Neural cell (in vitro differentiated cells): ENCODE data around the gene LNPEP. TPM values are rescaled to one million over a fixed set of nuclear protein-coding genes. Genes with fewer than 3 reads are reported as not detected.

Experiments
- H2AFZ ChIP-seq: fragments of 200-600, 300-800 bp; sonication (generic), shearing (Covaris generic); 2 replicates; pipeline ENCODE4 v1.6.0; 2014; ENCODE audit warnings: low read depth, mild to moderate bottlenecking, antibody characterized with exemption, low read length, moderate library complexity
- H3F3A ChIP-seq: fragments of 200-600 bp; shearing (Covaris generic); 2 replicates; pipeline ENCODE4 v1.6.1; 2016; ENCODE audit warnings: mild to moderate bottlenecking, moderate library complexity, mixed read lengths, antibody characterized with exemption, low read length; ENCODE audit not compliant: insufficient read depth, poor library complexity, severe bottlenecking
- H3K27ac ChIP-seq: fragments of 200-600, 300-800 bp; sonication (generic), shearing (Covaris generic); 2 replicates; pipeline ENCODE4 v1.5.1; 2014; ENCODE audit warnings: mild to moderate bottlenecking, low read length, moderate library complexity
- H3K27me3 ChIP-seq: fragments of 300-800, 200-600 bp; sonication (generic), shearing (Covaris generic); 2 replicates; pipeline ENCODE4 v1.6.0; 2014; ENCODE audit warnings: mild to moderate bottlenecking, low read depth, low read length, moderate library complexity; ENCODE audit not compliant: insufficient read depth
- H3K36me3 ChIP-seq: fragments of 300-800, 200-600 bp; sonication (generic), shearing (Covaris generic); 2 replicates; pipeline ENCODE4 v1.5.1; 2014; ENCODE audit warnings: mild to moderate bottlenecking, antibody characterized with exemption, low read length, moderate library complexity; ENCODE audit not compliant: insufficient read depth
- H3K4me2 ChIP-seq: fragments of 300-800, 200-600 bp; sonication (generic), shearing (Covaris generic); 2 replicates; pipeline ENCODE4 v1.6.0; 2014; ENCODE audit warnings: mild to moderate bottlenecking, low read length
- H3K4me3 ChIP-seq: fragments of 300-800, 200-600 bp; sonication (generic), shearing (Covaris generic); 2 replicates; pipeline ENCODE4 v1.5.1; 2014; ENCODE audit warnings: mild to moderate bottlenecking, low read length, moderate library complexity
- H3K79me2 ChIP-seq: fragments of 200-600 bp; shearing (Covaris generic); replicated peaks from 2 replicates; pipeline ENCODE4 v1.6.0; 2014; ENCODE audit warnings: mild to moderate bottlenecking, low read length, moderate library complexity; ENCODE audit not compliant: insufficient read depth
- H3K9ac ChIP-seq: fragments of 300-800, 200-600 bp; sonication (generic), shearing (Covaris generic); 2 replicates; pipeline ENCODE4 v1.6.1; 2016; ENCODE audit warnings: mild to moderate bottlenecking, low read length, mixed read lengths
- H3K9me2 ChIP-seq: fragments of 200-600 bp; shearing (Covaris generic); 2 replicates; pipeline ENCODE4 v1.6.1; 2016; ENCODE audit warnings: mild to moderate bottlenecking, low read length, mixed read lengths; ENCODE audit not compliant: insufficient read depth
- H3K9me3 ChIP-seq: fragments of 200-600, 300-800 bp; sonication (generic), shearing (Covaris generic); 2 replicates; pipeline ENCODE4 v1.6.1; 2016; ENCODE audit warnings: mild to moderate bottlenecking, mixed run types, low read length, moderate library complexity, mixed read lengths
- H4K20me1 ChIP-seq: fragments of 200-600 bp; shearing (Covaris generic); 2 replicates; pipeline ENCODE4 v1.6.1; 2016; ENCODE audit warnings: mild to moderate bottlenecking, mixed run types; ENCODE audit not compliant: insufficient read depth
- EP300 ChIP-seq: fragments of 450-650 bp; conservative IDR thresholded peaks from 2 replicates; pipeline ENCODE4 v1.6.1; 2014; ENCODE audit warnings: antibody characterized with exemption, mild to moderate bottlenecking, moderate library complexity; ENCODE audit not compliant: poor library complexity, severe bottlenecking
- EZH2 ChIP-seq: fragments of 200-600, 300-800 bp; shearing (Covaris generic), sonication (generic); IDR thresholded peaks from 2 replicates; pipeline ENCODE4 v1.6.1; 2014; ENCODE audit warnings: antibody characterized with exemption, low read length, borderline replicate concordance, mild to moderate bottlenecking; ENCODE audit not compliant: insufficient read depth, poor library complexity, severe bottlenecking
- MXI1 ChIP-seq: fragments of 450-650 bp; conservative IDR thresholded peaks from 2 replicates; pipeline ENCODE4 v1.6.1; 2014; ENCODE audit warnings: antibody characterized with exemption, mild to moderate bottlenecking; ENCODE audit not compliant: poor library complexity, severe bottlenecking
- POLR2AphosphoS5 ChIP-seq: IDR thresholded peaks from 2 replicates; pipeline ENCODE4 v1.6.1; 2012
- RAD21 ChIP-seq: fragments of 450-650 bp; conservative IDR thresholded peaks from 2 replicates; pipeline ENCODE4 v1.6.1; 2014; ENCODE audit warnings: antibody characterized with exemption, mild to moderate bottlenecking, moderate library complexity
- SMC3 ChIP-seq: fragments of 450-650 bp; conservative IDR thresholded peaks from 2 replicates; pipeline ENCODE4 v1.6.1; 2014; ENCODE audit warnings: antibody characterized with exemption, mild to moderate bottlenecking, moderate library complexity; ENCODE audit not compliant: poor library complexity
- TAF1 ChIP-seq: IDR thresholded peaks from 2 replicates; pipeline ENCODE4 v1.6.1; 2012; ENCODE audit warnings: low read depth
- polyA plus RNA-seq: library from polyadenylated mRNA; depleted of rRNA; stranded (reverse); fragments of >200 nt; gene quantifications from 2 replicates; pipeline ENCODE4 v1.2.3, GENCODE V29; 2014
- TF ChIP-seq, protein P1 (sequence below): fragments of 450-650 bp; IDR thresholded peaks from 2 replicates; pipeline ENCODE4 v1.5.1; 2014; ENCODE audit warnings: antibody characterized with exemption, mild to moderate bottlenecking, moderate library complexity; ENCODE audit not compliant: poor library complexity, severe bottlenecking
- TF ChIP-seq, protein P2 (sequence below): IDR thresholded peaks from 2 replicates; pipeline ENCODE4 v1.6.1; 2012; ENCODE audit warnings: borderline replicate concordance

The LNPEP gene
- polyA plus RNA-seq, 1 donor from 2014 or later, result 25.6 TPM

DNA sequence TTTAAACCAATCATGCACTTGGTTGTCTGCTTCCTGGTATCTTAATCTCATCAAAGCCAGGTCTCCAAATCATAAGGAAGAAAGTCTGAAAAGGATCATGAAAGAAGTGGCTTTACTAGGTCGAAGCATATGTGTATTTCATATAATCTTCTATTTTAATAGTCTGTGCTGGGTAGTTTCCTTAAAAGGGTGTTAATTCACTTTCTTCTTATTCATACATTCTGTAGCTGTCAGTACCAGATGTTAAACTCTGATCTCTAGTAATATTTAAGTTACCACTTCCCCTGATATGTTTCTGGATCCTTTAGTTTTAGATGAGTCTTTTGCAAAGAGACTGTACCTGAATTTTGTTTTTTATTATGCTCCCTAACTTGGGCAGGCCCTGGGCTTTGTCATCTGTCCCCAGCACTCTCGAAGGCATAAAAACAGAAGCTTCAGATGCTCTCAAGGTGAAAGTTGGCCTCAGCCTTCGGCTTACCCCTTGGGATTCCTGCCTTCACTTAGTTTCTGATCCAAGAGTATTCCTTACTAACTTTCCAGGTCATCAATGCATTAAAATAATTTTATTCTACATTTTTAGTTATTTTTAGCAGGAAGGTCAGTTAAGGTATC, 15.0 kb upstream of the LNPEP start:
- no peaks in the 10 kb centered on the region for H4K20me1 ChIP-seq
- no peaks in the 10 kb centered on the region for H3K9me3 ChIP-seq
- no peaks in the 10 kb centered on the region for H3K27me3 ChIP-seq
- no peaks in the 10 kb centered on the region for H3K36me3 ChIP-seq
- no peak for TF ChIP-seq RAD21
- TF ChIP-seq, protein P1, sequence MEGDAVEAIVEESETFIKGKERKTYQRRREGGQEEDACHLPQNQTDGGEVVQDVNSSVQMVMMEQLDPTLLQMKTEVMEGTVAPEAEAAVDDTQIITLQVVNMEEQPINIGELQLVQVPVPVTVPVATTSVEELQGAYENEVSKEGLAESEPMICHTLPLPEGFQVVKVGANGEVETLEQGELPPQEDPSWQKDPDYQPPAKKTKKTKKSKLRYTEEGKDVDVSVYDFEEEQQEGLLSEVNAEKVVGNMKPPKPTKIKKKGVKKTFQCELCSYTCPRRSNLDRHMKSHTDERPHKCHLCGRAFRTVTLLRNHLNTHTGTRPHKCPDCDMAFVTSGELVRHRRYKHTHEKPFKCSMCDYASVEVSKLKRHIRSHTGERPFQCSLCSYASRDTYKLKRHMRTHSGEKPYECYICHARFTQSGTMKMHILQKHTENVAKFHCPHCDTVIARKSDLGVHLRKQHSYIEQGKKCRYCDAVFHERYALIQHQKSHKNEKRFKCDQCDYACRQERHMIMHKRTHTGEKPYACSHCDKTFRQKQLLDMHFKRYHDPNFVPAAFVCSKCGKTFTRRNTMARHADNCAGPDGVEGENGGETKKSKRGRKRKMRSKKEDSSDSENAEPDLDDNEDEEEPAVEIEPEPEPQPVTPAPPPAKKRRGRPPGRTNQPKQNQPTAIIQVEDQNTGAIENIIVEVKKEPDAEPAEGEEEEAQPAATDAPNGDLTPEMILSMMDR, result no peak
- TF ChIP-seq POLR2AphosphoS5, result no peak
- TF ChIP-seq MXI1, result no peak
- no peak for TF ChIP-seq EZH2
- no peak for TF ChIP-seq TAF1
- no peak for TF ChIP-seq EP300
- TF ChIP-seq SMC3, result no peak
- TF ChIP-seq, protein P2, sequence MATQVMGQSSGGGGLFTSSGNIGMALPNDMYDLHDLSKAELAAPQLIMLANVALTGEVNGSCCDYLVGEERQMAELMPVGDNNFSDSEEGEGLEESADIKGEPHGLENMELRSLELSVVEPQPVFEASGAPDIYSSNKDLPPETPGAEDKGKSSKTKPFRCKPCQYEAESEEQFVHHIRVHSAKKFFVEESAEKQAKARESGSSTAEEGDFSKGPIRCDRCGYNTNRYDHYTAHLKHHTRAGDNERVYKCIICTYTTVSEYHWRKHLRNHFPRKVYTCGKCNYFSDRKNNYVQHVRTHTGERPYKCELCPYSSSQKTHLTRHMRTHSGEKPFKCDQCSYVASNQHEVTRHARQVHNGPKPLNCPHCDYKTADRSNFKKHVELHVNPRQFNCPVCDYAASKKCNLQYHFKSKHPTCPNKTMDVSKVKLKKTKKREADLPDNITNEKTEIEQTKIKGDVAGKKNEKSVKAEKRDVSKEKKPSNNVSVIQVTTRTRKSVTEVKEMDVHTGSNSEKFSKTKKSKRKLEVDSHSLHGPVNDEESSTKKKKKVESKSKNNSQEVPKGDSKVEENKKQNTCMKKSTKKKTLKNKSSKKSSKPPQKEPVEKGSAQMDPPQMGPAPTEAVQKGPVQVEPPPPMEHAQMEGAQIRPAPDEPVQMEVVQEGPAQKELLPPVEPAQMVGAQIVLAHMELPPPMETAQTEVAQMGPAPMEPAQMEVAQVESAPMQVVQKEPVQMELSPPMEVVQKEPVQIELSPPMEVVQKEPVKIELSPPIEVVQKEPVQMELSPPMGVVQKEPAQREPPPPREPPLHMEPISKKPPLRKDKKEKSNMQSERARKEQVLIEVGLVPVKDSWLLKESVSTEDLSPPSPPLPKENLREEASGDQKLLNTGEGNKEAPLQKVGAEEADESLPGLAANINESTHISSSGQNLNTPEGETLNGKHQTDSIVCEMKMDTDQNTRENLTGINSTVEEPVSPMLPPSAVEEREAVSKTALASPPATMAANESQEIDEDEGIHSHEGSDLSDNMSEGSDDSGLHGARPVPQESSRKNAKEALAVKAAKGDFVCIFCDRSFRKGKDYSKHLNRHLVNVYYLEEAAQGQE, result no peak
- no peak overlapping the region for H3K4me3 ChIP-seq
- H3K27ac ChIP-seq, result no peak overlapping the region
- H3K9ac ChIP-seq, result no peak overlapping the region
- no peaks in the 10 kb centered on the region for H3K79me2 ChIP-seq
- H3K4me2 ChIP-seq, result no peak overlapping the region
- no peak overlapping the region for H2AFZ ChIP-seq
- no peaks in the 10 kb centered on the region for H3F3A ChIP-seq
- no peaks in the 10 kb centered on the region for H3K9me2 ChIP-seq

DNA sequence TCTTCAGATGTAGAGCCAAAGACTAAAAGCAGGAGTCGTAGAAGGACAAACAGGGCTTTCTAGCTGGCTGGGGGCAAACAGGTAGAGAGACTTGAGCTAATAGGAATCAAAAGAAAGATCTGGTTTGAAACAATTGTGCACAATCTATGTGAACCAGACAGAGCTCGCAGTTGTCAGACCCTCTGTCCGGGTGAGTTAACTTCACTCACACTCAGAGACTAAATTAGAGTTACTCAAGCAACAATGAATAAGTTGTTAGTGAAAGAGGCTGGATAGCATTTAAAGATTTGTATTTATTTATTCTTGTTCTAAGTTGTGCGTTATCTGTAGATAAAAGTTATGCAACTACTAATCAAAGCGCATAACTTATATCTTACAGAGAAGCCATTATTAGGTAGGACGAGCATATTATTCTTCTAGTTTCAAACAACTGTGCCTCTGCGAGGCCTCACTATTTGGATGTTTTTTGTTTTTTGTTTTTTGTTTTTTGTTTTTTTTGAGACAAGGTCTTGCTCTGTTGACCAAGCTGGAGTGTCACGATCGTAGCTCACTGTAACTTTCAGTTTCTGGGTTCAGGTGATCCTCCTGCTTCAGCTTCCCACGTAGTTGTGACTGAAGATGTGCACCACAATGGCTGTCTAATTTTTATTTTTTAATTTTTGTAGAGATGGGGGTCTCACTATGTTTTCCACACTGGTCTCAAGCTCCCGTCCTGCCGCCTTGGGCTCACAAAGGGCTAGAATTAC, 13.2 kb upstream of the LNPEP start:
- H4K20me1 ChIP-seq, result no peaks in the 10 kb centered on the region
- no peaks in the 10 kb centered on the region for H3K79me2 ChIP-seq
- no peaks in the 10 kb centered on the region for H3F3A ChIP-seq
- no peaks in the 10 kb centered on the region for H3K9me2 ChIP-seq
- H3K9ac ChIP-seq, result no peak overlapping the region
- no peak overlapping the region for H3K4me3 ChIP-seq
- peak overlapping the region; percentile 15 for H3K27ac ChIP-seq
- no peaks in the 10 kb centered on the region for H3K27me3 ChIP-seq
- no peaks in the 10 kb centered on the region for H3K9me3 ChIP-seq
- no peak for TF ChIP-seq EP300
- no peak for TF ChIP-seq EZH2
- no peak for TF ChIP-seq POLR2AphosphoS5
- TF ChIP-seq SMC3, result no peak
- no peak for TF ChIP-seq RAD21
- no peak for TF ChIP-seq MXI1
- TF ChIP-seq, protein P1, result no peak
- TF ChIP-seq, protein P2, result no peak
- no peak for TF ChIP-seq TAF1
- no peak overlapping the region for H2AFZ ChIP-seq
- no peaks in the 10 kb centered on the region for H3K36me3 ChIP-seq
- H3K4me2 ChIP-seq, result no peak overlapping the region
